ENCODE results near the gene KMT2A.
A peak's percentile ranks its signal among the peaks of the same experiment; 100 is the strongest.
"Not testable (repeated sequence)": the region's sequence is repeated elsewhere in the genome, so short reads cannot be mapped to it uniquely, and the experiment has no call there.

The KMT2A gene

GRCh38 chr11:118435893-118436624, at the start of gene KMT2A:
KMT2A (plus strand) TSS chr11:118436492; CDS start chr11:118436513, 21 bp downstream.
- DNase-seq: peak; percentile 88 to 96

GRCh38 chr11:118396097-118396501, 40.2 kb upstream of the KMT2A start:
- DNase-seq: peak in 1 of 2 donors; percentile 49

DNA sequence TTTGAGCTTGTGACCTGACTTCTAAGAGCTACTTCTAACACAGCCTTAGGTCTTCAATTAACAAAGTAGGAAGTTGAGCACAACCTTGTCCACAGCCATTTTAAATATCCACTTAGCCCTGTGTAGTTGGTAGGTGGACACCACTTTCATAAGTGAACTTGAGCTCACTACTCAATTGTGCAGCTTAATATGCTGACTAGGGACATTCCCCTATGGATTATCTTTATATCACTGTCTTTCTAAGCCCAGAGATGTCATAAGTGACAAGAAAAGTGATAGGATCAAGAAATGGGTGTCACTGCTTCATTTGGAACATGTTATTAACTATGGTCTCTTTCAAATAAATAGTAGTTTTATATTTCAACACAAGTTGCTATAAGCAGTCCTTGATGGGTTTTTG, 38.8 kb upstream of the KMT2A start:
- no peak for DNase-seq

GRCh38 chr11:118398791-118399559, 37.3 kb upstream of the KMT2A start:
- peak; percentile 81 to 90 for DNase-seq

- DNase-seq: peak; percentile 92 to 95
Measured at GRCh38 chr11:118401151-118401879, 35.0 kb upstream of the KMT2A start, which contains the start of gene ATP5MG. ATP5MG (plus strand) TSS chr11:118401606; CDS start chr11:118401666, 60 bp downstream.

GRCh38 chr11:118401880-118402590, 34.3 kb upstream of the KMT2A start:
- DNase-seq: no peak

DNA sequence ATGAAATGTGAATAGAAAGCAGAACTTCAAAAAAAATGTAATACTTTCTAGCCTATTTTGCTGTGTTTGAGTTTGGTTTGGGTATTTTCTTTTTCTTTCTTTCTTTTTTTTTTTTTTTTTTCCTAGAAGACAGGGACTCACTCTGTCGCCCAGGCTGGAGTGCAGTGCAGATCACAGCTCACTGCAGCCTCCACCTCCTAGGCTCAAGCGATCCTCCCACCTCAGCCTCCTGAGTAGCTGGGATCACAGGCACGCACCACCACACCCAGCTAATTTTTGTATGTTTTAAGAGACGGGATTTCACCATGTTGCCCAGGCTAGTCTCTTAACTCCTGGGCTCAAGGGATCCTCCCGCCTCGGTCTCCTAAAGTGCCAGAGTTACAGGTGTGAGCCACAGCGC, 33.7 kb upstream of the KMT2A start:
- DNase-seq: not testable (repeated sequence)

- DNase-seq: no peak
Measured at GRCh38 chr11:118406599-118407166, 29.6 kb upstream of the KMT2A start.

DNA sequence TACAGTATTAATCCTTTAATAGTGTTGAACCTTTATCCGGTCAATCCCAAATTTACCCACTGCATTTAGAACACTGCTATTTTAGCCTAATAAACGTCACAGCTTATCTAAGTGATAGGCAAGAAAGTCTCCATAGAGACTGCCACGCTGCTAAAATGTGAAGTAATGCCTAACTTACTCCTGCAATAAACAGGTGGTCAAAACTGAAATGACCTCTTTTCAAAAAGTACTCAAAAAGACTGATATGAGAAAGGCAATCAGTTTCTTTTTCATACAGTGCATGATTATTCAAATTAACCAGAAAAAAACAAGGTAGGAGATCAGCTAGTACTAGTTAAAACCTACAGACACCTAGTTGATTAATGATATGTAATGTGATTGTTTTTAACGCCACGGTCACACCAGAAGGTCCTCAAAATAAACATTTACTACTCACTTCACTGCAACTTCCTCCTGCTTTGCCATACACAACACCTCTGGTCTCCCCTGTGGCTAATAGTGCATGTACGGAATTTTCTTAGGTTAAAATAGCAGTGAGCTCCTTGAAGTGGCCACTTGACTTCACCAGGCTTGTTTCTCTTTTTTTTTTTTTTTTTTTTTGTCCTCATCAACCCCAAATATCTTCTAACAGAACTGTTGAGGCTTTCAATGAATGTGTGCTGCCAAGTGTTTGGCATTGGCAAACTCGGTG, 26.1 kb upstream of the KMT2A start:
- no peak for DNase-seq

GRCh38 chr11:118411530-118411929, 24.8 kb upstream of the KMT2A start:
- DNase-seq: no peak

GRCh38 chr11:118412921-118413320, 23.4 kb upstream of the KMT2A start:
- no peak for DNase-seq

GRCh38 chr11:118415062-118415738, 21.1 kb upstream of the KMT2A start:
- no peak for DNase-seq

- no peak for DNase-seq
Measured at GRCh38 chr11:118415739-118416068, 20.6 kb upstream of the KMT2A start.

DNA sequence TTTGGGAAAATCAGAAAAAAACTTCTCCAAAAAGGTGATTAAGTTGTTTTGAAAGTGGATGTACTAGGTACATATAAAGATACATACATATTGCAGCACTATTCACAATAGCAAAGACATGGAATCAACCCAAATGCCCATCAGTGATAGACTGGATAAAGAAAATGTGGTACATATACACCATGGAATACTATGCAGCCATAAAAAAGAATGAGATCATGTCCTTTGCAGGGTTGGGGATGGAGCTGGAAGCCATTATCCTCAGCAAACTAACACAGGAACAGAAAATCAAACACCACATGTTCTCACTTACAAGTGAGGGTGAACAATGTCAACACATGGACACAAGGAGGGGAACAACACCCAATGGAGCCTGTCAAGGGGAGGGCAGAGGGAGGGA, 19.4 kb upstream of the KMT2A start:
- DNase-seq: not testable (repeated sequence)

GRCh38 chr11:118417801-118418200, 18.5 kb upstream of the KMT2A start:
- DNase-seq: no peak

GRCh38 chr11:118418766-118419165, 17.5 kb upstream of the KMT2A start:
- no peak for DNase-seq

DNA sequence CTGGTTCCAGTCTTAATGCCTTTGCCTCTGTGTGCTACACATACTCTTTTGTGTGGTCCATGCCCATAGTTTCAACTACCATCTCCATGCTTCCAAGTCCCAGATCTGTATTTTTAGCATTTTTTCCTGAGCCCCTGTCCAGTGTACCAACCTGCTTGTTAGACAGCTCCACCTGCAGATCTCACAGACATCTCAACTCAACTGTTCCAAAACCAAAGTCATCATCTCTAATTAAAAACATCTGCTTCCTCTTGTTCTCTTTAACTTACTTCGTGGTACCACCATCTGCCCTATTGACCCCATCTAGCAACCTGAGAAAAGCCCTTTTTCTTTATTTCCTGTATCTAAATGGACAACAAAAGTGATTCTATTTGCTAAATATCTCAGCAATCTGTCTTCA, 8.6 kb upstream of the KMT2A start:
- no peak for DNase-seq

DNA sequence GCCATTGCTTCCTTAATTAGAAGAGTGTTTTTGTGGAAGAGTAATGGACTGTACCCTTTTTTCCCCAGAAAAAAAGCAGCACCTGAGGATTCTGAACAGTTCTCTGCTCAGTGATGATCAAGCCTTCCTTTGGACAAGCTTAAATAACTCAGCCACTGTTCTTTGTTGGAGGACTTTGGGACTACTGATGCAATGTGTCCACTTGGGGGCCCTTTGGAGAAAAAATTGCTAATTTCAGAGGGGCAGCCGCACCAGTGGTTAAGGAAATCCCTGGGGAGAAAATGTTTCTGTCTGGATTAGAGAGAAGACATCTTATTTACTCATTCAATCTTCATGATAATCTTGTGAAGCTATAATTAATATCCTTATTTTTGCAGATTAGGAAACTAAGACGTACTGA, 5.3 kb upstream of the KMT2A start:
- no peak for DNase-seq

- peak in 1 of 2 donors; percentile 73 for DNase-seq
Measured at GRCh38 chr11:118434123-118434552, 2.2 kb upstream of the KMT2A start.

DNA sequence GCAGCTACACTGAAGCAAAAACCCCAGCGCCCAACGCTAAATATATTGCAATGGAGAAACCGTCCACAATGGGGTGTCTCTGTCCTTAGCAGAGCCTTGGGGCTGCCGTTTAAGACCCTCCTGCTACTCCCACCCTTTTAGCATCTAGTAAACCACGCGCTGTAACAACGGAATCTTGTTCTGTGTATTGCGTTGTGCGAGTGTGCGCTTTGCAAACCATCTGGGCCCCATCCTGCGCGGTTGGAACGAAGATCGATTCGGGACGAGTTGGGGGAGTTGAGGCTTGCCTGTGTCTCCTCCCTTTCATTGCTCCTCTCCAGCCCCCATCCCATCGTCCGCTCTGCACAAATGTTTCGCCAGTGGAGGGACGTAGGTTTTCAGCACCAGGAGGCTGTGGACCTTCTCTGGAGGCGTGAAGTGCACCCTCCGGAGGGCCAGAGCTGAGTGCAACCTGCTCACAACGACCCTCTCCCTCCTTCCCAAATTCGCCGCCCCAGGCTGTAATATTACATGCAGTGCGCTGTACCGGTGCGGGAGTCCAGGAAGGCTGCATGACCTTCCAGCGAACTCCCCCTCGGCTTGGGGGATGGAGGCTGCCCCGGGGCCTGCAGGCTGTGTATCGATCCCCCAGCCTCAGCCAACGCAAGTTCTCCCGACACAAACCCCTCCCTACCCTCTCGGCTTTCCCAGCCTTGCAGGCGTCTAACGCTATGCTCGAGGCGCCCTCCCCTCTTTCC, 1.6 kb upstream of the KMT2A start:
- DNase-seq: peak; percentile 22 to 37
